Upper lobe of left lung (tissue), 6 donors: ENCODE measurements around the gene TLDC2. TPM values are rescaled to one million over a fixed set of nuclear protein-coding genes. Genes with fewer than 3 reads are reported as not detected.
A peak's percentile ranks its signal among the peaks of the same experiment; 100 is the strongest.

Experiments
- ATAC-seq, 2 donors: fragments of 200-7000 bp; cut with Tn5 transposase; one replicate each; pipeline ENCODE4 v1.9.1; 2022; ENCODE audit warnings: mild to moderate bottlenecking in 2 of 2, moderate library complexity in 2 of 2; ENCODE audit not compliant: low FRiP score in 2 of 2
- DNase-seq, 2 donors: peaks; one replicate each; pipeline ENCODE4 v3.0.0-alpha.2; 2019 to 2020
- H3K27ac ChIP-seq, 4 donors: fragments of 200-600 bp; sonication (generic); one replicate each; pipeline ENCODE4 v1.5.1; 2016 to 2019
- H3K27me3 ChIP-seq, 4 donors: fragments of 200-600 bp; sonication (generic); one replicate each; pipeline ENCODE4 v1.5.1; 2017 to 2019
- H3K36me3 ChIP-seq, 4 donors: fragments of 200-600 bp; sonication (generic); one replicate each; pipeline ENCODE4 v1.5.1; 2016 to 2019
- H3K4me1 ChIP-seq, 4 donors: fragments of 200-600 bp; sonication (generic); one replicate each; pipeline ENCODE4 v1.5.1; 2018 to 2019
- H3K4me3 ChIP-seq, 4 donors: fragments of 200-600 bp; sonication (generic); one replicate each; pipeline ENCODE4 v1.5.1; 2017 to 2019; ENCODE audit warnings: mild to moderate bottlenecking in 2 of 4, moderate library complexity in 1 of 4
- H3K9me3 ChIP-seq, 4 donors: fragments of 200-600 bp; sonication (generic); one replicate each; pipeline ENCODE4 v1.5.1; 2018 to 2019
- CTCF ChIP-seq, 6 experiments: fragments of 450-650 bp in 4 of 6; fragments of 200-600 bp in 2 of 6; sonication (generic) in 2 of 6; IDR thresholded peaks; one replicate each; pipeline ENCODE4 v1.5.1; 2016 to 2019; ENCODE audit warnings: antibody characterized with exemption in 6 of 6
- EP300 ChIP-seq, 4 donors: sonication (generic); formaldehyde crosslinking; IDR thresholded peaks; one replicate each; pipeline ENCODE4 v1.5.1; 2017; ENCODE audit warnings: antibody characterized with exemption in 4 of 4, control low read depth in 2 of 4
- POLR2A ChIP-seq, 4 donors: fragments of 450-650 bp; IDR thresholded peaks; one replicate each; pipeline ENCODE4 v1.5.1; 2016 to 2017; ENCODE audit warnings: antibody characterized with exemption in 4 of 4, mild to moderate bottlenecking in 2 of 4
- POLR2AphosphoS5 ChIP-seq, 2 donors: sonication (generic); formaldehyde crosslinking; IDR thresholded peaks; one replicate each; pipeline ENCODE4 v1.5.1; 2017; ENCODE audit warnings: antibody characterized with exemption in 2 of 2
- WGBS, 2 donors: methylation state at CpG; one replicate each; pipeline ENCODE4 v1.1.5; 2017 to 2018; 5-methylcytosine and 5-hydroxymethylcytosine counted together
- total RNA-seq, 6 donors: library from RNA; depleted of rRNA in 4 of 6; stranded (reverse); fragments of >200 nt in 4 of 6; gene quantifications; one replicate each; pipeline versions ENCODE4 v1.1.0 to v1.2.1, GENCODE V29; 2016 to 2021
- donor health status: DM: no; HTN: no; CAD: no; lungs with moderate emphysema.
- donor health status: DM: no; HTN: yes; CAD: no; lungs with severe emphysema.

The TLDC2 gene
- total RNA-seq, 6 donors from 2014 or later: 0.31 to 1.3 (median 0.61) TPM; not detected in 3

DNA sequence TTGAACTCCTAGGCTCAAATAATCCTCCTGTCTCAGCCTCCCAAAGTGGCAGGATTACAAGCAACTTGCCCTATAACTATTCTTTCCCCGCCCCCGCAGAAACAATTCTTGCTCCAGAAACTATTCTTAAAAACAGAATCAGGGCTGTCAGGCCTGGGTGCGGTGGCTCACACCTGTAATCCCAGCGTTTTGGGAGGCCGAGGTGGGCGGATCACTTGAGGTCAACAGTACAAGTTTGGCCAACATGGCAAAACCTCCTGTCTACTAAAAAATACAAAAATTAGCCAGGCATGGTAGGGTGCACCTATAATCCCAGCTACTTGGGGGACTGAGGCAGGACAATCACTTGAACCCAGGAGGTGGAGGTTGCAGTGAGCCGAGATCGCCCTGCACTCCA is 44.4 kb downstream of the TLDC2 start:
- Histone ChIP-seq H3K36me3 (peaks cover 19 to 91% (median 56%) of the 10 kb centered on the region in 4 donors), H3K9me3 (no peaks in the 10 kb centered on the region), H3K27me3 (no peaks in the 10 kb centered on the region), H3K4me3 (no peak overlapping the region), H3K27ac (no peak overlapping the region), H3K4me1 (no peaks in the 10 kb centered on the region)
- TF ChIP-seq CTCF (IDR thresholded peaks at IDR 0.05): no peak
- no peak for TF ChIP-seq POLR2AphosphoS5 (IDR thresholded peaks at IDR 0.05)
- TF ChIP-seq POLR2A (IDR thresholded peaks at IDR 0.05): no peak
- no peak for TF ChIP-seq EP300 (IDR thresholded peaks at IDR 0.05)
- DNase-seq: no peak
- ATAC-seq: no peak
- WGBS, 2 donors: 84 to 92% methylated on average over 7 to 8 of the region's 8 CpGs

DNA sequence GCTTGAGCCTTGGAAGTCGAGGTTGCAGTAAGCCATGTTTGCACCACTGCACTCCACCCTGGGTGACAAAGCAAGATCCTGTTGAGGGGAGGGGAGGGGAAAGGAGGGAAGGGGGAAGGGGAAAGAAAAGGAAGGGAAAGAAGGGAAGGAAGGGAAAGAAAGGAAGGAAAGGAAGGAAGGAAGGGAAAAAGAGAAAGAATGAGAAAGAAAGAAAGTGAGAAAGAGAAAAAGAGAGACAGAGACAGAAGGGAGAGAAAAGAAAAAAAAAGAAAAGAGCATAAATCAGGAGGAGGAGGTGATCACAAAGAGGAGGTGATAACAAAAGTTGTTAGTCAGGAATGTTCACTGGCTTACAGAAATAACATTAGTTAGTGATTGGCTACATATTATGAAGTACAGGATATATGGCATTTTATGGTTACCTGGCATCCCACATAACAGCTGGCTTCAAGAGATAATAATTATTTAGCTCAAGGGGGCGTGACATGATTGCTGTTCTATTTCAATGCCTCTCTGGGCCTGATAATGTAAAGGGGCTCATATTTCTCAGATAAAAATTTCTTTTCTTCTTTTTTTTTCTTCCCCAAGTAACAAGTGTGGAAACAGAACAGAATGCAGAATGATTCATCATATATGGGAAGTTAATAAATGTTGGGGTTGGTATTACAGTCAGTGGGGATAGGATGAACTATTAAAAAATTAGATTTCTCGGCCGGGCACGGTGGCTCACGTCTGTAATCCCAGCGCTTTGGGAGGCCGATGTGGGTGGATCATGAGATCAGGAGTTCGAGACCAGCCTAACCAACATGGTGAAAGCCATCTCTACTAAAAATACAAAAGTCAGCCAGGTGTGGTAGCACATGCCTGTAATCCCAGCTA is 48.5 kb downstream of the TLDC2 start:
- H3K4me1 ChIP-seq: no peaks in the 10 kb centered on the region
- ATAC-seq (no peak), DNase-seq (no peak)
- peaks cover 27 to 92% (median 54%) of the 10 kb centered on the region in 4 donors for H3K36me3 ChIP-seq
- 81 to 87% methylated on average over 9 of the region's 9 CpGs for WGBS, 2 donors
- peak overlapping the region in 1 of 4 donors; percentile 7 for H3K27ac ChIP-seq
- no peaks in the 10 kb centered on the region for H3K27me3 ChIP-seq
- H3K9me3 ChIP-seq: no peaks in the 10 kb centered on the region
- no peak overlapping the region for H3K4me3 ChIP-seq
- TF ChIP-seq POLR2A (IDR thresholded peaks at IDR 0.05) (no peak), EP300 (IDR thresholded peaks at IDR 0.05) (no peak), CTCF (IDR thresholded peaks at IDR 0.05) (no peak), POLR2AphosphoS5 (IDR thresholded peaks at IDR 0.05) (no peak)

DNA sequence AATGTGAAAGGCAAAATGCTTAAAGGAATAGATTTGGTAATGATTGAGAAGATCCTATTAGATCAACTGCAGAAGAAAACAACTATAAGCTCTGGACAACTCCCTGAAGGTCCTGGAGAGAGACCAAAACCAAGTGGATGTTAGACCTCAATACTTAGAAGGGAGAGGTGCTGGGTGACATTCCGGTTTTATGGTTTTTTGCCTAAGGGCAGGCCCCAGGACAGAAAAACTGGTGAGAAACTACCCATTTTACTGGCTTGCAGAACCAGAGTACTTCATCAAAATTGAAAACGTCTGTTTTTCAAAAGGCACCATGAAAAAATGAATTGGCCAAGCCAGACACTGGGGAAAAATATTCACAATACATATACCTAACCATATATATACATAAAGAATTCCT is 49.3 kb downstream of the TLDC2 start:
- Histone ChIP-seq H3K27me3 (no peaks in the 10 kb centered on the region), H3K9me3 (no peaks in the 10 kb centered on the region), H3K36me3 (peaks cover 32 to 96% (median 59%) of the 10 kb centered on the region in 4 donors), H3K4me3 (no peak overlapping the region), H3K27ac (no peak overlapping the region), H3K4me1 (peaks cover 0 to 2% (median 0%) of the 10 kb centered on the region in 4 donors)
- ATAC-seq (no peak), DNase-seq (no peak)
- WGBS, 2 donors: 76 to 79% methylated on average over 2 of the region's 2 CpGs
- TF ChIP-seq CTCF (IDR thresholded peaks at IDR 0.05): no peak
- TF ChIP-seq POLR2AphosphoS5 (IDR thresholded peaks at IDR 0.05): no peak
- no peak for TF ChIP-seq EP300 (IDR thresholded peaks at IDR 0.05)
- no peak for TF ChIP-seq POLR2A (IDR thresholded peaks at IDR 0.05)

DNA sequence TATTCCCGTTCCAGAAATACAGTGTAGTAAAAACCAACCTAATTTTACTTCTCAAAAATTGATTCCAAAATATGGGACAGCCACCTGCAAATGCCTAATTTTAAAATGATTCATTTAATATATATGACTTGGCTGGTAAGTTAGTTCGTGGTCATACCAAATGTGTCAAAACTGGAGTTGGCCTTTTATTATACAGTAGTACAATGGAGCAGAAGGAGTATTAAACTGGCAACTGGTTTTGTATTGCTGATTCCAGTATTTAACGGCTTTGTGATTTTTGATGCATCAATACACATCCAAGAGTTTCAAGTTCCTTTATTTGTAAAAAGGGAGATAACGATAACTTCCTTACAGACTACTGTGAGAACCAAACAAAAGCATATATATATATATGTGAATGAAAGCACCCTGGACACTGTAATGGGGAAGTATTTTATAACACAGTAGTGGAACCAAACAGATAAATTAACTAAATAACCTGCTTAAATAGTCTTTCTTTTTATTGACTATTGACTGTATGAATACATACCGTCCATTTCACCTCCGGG is 50.8 kb downstream of the TLDC2 start:
- H3K4me1 ChIP-seq: peaks cover 0 to 7% (median 3%) of the 10 kb centered on the region in 4 donors
- no peak overlapping the region for H3K4me3 ChIP-seq
- no peak overlapping the region for H3K27ac ChIP-seq
- DNase-seq (no peak), ATAC-seq (no peak)
- no peaks in the 10 kb centered on the region for H3K9me3 ChIP-seq
- TF ChIP-seq EP300 (IDR thresholded peaks at IDR 0.05) (no peak), POLR2A (IDR thresholded peaks at IDR 0.05) (no peak), CTCF (IDR thresholded peaks at IDR 0.05) (no peak), POLR2AphosphoS5 (IDR thresholded peaks at IDR 0.05) (no peak)
- H3K27me3 ChIP-seq: no peaks in the 10 kb centered on the region
- peaks cover 32 to 98% (median 54%) of the 10 kb centered on the region in 4 donors for H3K36me3 ChIP-seq
- 89 to 91% methylated on average over 6 of the region's 6 CpGs for WGBS, 2 donors
